HS-27A (cell line): ENCODE data around the gene FDX2.
"Not testable (repeated sequence)": the region's sequence is repeated elsewhere in the genome, so short reads cannot be mapped to it uniquely, and the experiment has no call there.

ENCODE experiments used
- DNase-seq: peaks from one replicate; pipeline ENCODE4 v3.0.0-alpha.2; 2012; ENCODE audit warnings: low read depth, missing footprints

The FDX2 gene

GRCh38 chr19:10315335-10316214, at the start of gene FDX2:
Gene FDX2 (minus strand): TSS chr19:10316015. CDS start chr19:10315996, 19 bp downstream.
- DNase-seq: peak; percentile 57

- DNase-seq: no peak
Observed at GRCh38 chr19:10365518-10365917, 49.7 kb upstream of the FDX2 start.

GRCh38 chr19:10364644-10365043, 48.8 kb upstream of the FDX2 start:
- no peak for DNase-seq

- no peak for DNase-seq
Observed at GRCh38 chr19:10363789-10364281, 48.0 kb upstream of the FDX2 start.

GRCh38 chr19:10362259-10362658, 46.4 kb upstream of the FDX2 start:
- no peak for DNase-seq

GRCh38 chr19:10361569-10362011, 45.8 kb upstream of the FDX2 start:
- DNase-seq: no peak

- DNase-seq: no peak
Observed at GRCh38 chr19:10356431-10356830, 40.6 kb upstream of the FDX2 start.

GRCh38 chr19:10353793-10354391, 38.1 kb upstream of the FDX2 start:
- DNase-seq: no peak

GRCh38 chr19:10352764-10353671, 37.2 kb upstream of the FDX2 start:
- DNase-seq: no peak

- DNase-seq: no peak
Observed at GRCh38 chr19:10346509-10346908, 30.7 kb upstream of the FDX2 start.

- no peak for DNase-seq
Observed at GRCh38 chr19:10344780-10345179, 29.0 kb upstream of the FDX2 start.

GRCh38 chr19:10343495-10343894, 27.7 kb upstream of the FDX2 start:
- no peak for DNase-seq

- DNase-seq: no peak
Observed at GRCh38 chr19:10339977-10340376, 24.2 kb upstream of the FDX2 start.

GRCh38 chr19:10339380-10339960, 23.7 kb upstream of the FDX2 start, which contains the start of gene ICAM3:
Gene ICAM3 (minus strand): TSS chr19:10339624. CDS start chr19:10339614, 10 bp downstream.
- DNase-seq: no peak

GRCh38 chr19:10338940-10339339, 23.1 kb upstream of the FDX2 start:
- DNase-seq: no peak

- DNase-seq: not testable (repeated sequence)
Observed at GRCh38 chr19:10336725-10337124, 20.9 kb upstream of the FDX2 start.

GRCh38 chr19:10335352-10335985, 19.7 kb upstream of the FDX2 start:
- no peak for DNase-seq

- DNase-seq: peak; percentile 85
Observed at GRCh38 chr19:10334588-10335351, 19.0 kb upstream of the FDX2 start.

- no peak for DNase-seq
Observed at GRCh38 chr19:10333758-10334587, 18.2 kb upstream of the FDX2 start.
